GM12865 (cell line): ENCODE results near the gene NPR1.
"Not testable (repeated sequence)": the region's sequence is repeated elsewhere in the genome, so short reads cannot be mapped to it uniquely, and the experiment has no call there.

Experiments used
- DNase-seq: peaks from one replicate; pipeline ENCODE4 v3.0.0; 2010; ENCODE audit warnings: low read depth
- H3K4me3 ChIP-seq: 2 replicates; pipeline ENCODE4 v1.5.1; 2011; ENCODE audit warnings: mild to moderate bottlenecking, low read depth, low read length, control low read depth
- CTCF ChIP-seq: IDR thresholded peaks from 2 replicates; pipeline ENCODE4 v1.5.1; 2011; ENCODE audit warnings: low read length, control low read depth, low read depth, inconsistent platforms; ENCODE audit not compliant: insufficient read depth; ENCODE audit errors: missing control alignments

NPR1 gene

GRCh38 chr1:153633754-153634665 is 44.5 kb upstream of the NPR1 start, which contains the start of gene CHTOP:
CHTOP (plus strand) TSS chr1:153634066; CDS start chr1:153636589, 2,523 bp downstream.
- H3K4me3 ChIP-seq: peak within 1 kb of the TSS; percentile 70
- TF ChIP-seq CTCF: no peak
- DNase-seq: peak; percentile 99

- no peak for DNase-seq
- no peak for TF ChIP-seq CTCF
- peak overlapping the region; percentile 70 for H3K4me3 ChIP-seq
Observed at GRCh38 chr1:153635872-153636271, 42.6 kb upstream of the NPR1 start.

- DNase-seq: no peak
- no peak overlapping the region for H3K4me3 ChIP-seq
- no peak for TF ChIP-seq CTCF
Observed at GRCh38 chr1:153636312-153636711, 42.2 kb upstream of the NPR1 start.

GRCh38 chr1:153638261-153638660 is 40.2 kb upstream of the NPR1 start:
- H3K4me3 ChIP-seq: no peak overlapping the region
- no peak for DNase-seq
- no peak for TF ChIP-seq CTCF

- TF ChIP-seq CTCF: no peak
- no peak for DNase-seq
Observed at GRCh38 chr1:153639280-153639679, 39.2 kb upstream of the NPR1 start.

GRCh38 chr1:153640213-153640612 is 38.3 kb upstream of the NPR1 start:
- DNase-seq, H3K4me3 ChIP-seq: not testable (repeated sequence)

More at GRCh38 chr1:153639280-153639679, 39.2 kb upstream of the NPR1 start:
- no peak overlapping the region for H3K4me3 ChIP-seq

GRCh38 chr1:153640861-153641260 is 37.6 kb upstream of the NPR1 start:
- H3K4me3 ChIP-seq: no peak overlapping the region
- no peak for DNase-seq
- TF ChIP-seq CTCF: no peak
